ENCODE data around the gene C1orf141.

DNA sequence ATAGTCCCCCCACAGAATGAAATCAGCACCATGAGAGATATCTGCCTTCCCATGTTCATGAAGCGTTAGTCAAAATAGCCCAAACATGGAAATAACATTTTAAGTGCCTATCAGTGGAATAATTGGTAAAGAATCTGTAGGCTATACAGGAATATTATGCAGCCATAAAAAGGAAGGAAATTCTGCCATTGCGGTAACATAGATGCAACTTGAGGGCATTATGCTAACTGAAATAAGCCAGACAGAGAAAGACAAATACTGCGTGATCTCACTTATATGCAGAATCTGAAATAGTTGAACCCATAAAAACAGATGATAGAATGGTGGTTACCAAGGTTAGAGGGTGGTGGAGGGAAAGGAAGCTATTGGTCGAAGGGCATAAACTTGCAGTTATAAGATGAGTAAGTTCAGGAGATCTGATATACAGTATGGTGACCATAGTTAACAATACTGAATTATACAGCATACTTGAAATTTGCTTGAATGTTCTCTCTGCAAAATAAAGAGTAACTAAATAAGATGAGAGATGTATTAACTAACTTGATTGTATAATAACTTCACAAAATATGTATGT, 30.8 kb upstream of the C1orf141 start:
- TF ChIP-seq CTCF (IDR thresholded peaks at IDR 0.05), result no peak
- TF ChIP-seq POLR2A (IDR thresholded peaks at IDR 0.05), result no peak
